NCI-H2107 (cell line): ENCODE measurements around the gene RIN3.
"Not testable (repeated sequence)": the region's sequence is repeated elsewhere in the genome, so short reads cannot be mapped to it uniquely, and the experiment has no call there.

Source experiments
- DNase-seq: peaks from one replicate; lab custom pipeline; 2025; lab: John Stamatoyannopoulos, UW

RIN3 gene

GRCh38 chr14:92531106-92531873, 17.7 kb downstream of the RIN3 start:
- no peak for DNase-seq

- DNase-seq: no peak
Observed at GRCh38 chr14:92532490-92533163, 19.0 kb downstream of the RIN3 start.

- no peak for DNase-seq
Observed at GRCh38 chr14:92534932-92535643, 21.5 kb downstream of the RIN3 start.

GRCh38 chr14:92536231-92536630, 22.6 kb downstream of the RIN3 start:
- DNase-seq: not testable (repeated sequence)

GRCh38 chr14:92538412-92538985, 24.9 kb downstream of the RIN3 start:
- DNase-seq: no peak

GRCh38 chr14:92539419-92539818, 25.8 kb downstream of the RIN3 start:
- no peak for DNase-seq

GRCh38 chr14:92539875-92540274, 26.3 kb downstream of the RIN3 start:
- DNase-seq: no peak

GRCh38 chr14:92540472-92541048, 27.0 kb downstream of the RIN3 start:
- no peak for DNase-seq

GRCh38 chr14:92542766-92543554, 29.4 kb downstream of the RIN3 start:
- DNase-seq: no peak

GRCh38 chr14:92544051-92544720, 30.6 kb downstream of the RIN3 start:
- no peak for DNase-seq

- no peak for DNase-seq
Observed at GRCh38 chr14:92546347-92547053, 32.9 kb downstream of the RIN3 start.

- no peak for DNase-seq
Observed at GRCh38 chr14:92549105-92549858, 35.7 kb downstream of the RIN3 start.

- DNase-seq: no peak
Observed at GRCh38 chr14:92549859-92550230, 36.3 kb downstream of the RIN3 start.

- no peak for DNase-seq
Observed at GRCh38 chr14:92551044-92551841, 37.7 kb downstream of the RIN3 start.

- no peak for DNase-seq
Observed at GRCh38 chr14:92552066-92552465, 38.5 kb downstream of the RIN3 start.

GRCh38 chr14:92553438-92553837, 39.9 kb downstream of the RIN3 start:
- DNase-seq: no peak

GRCh38 chr14:92555465-92556111, 42.0 kb downstream of the RIN3 start:
- no peak for DNase-seq

GRCh38 chr14:92556255-92556741, 42.7 kb downstream of the RIN3 start:
- DNase-seq: no peak
